K562 (cell line): ENCODE measurements around the gene PMIS2. TPM values are rescaled to one million over a fixed set of nuclear protein-coding genes. Genes with fewer than 3 reads are reported as not detected.

ENCODE experiments used
- BACH1 ChIP-seq: fragments of 200-800 bp; sonication (Bioruptor generic); IDR thresholded peaks from 2 replicates; pipeline ENCODE4 v1.6.1; 2016; ENCODE audit warnings: missing genetic modification characterization, missing compliant biosample characterization
- CHD2 ChIP-seq: IDR thresholded peaks from 2 replicates; pipeline ENCODE4 v1.6.1; 2011; ENCODE audit warnings: low read depth, low read length
- ETV1 ChIP-seq: fragments of 450-650 bp; conservative IDR thresholded peaks from 2 replicates; pipeline ENCODE4 v1.6.1; 2016; ENCODE audit warnings: missing genetic modification characterization, control low read depth, low read depth, missing compliant biosample characterization
- FIP1L1 ChIP-seq: fragments of 200-400 bp; formaldehyde crosslinking; IDR thresholded peaks from 2 replicates; pipeline ENCODE4 v1.6.1; 2018; ENCODE audit warnings: mild to moderate bottlenecking, low read depth, low read length; ENCODE audit not compliant: poor library complexity, severe bottlenecking
- HNRNPH1 ChIP-seq: fragments of 200-400 bp; formaldehyde crosslinking; optimal IDR thresholded peaks from 2 replicates; pipeline ENCODE3; 2017; ENCODE audit warnings: low read depth, mild to moderate bottlenecking, low read length, moderate library complexity
- ILF3 ChIP-seq: fragments of 450-650 bp; IDR thresholded peaks from 2 replicates; pipeline ENCODE4 v1.6.1; 2018; ENCODE audit warnings: antibody characterized with exemption, mild to moderate bottlenecking, moderate library complexity, borderline replicate concordance
- KAT8 ChIP-seq: fragments of 450-650 bp; IDR thresholded peaks from 2 replicates; pipeline ENCODE4 v1.6.1; 2016; ENCODE audit warnings: low read depth, mild to moderate bottlenecking
- LCOR ChIP-seq: sonication (generic); formaldehyde crosslinking; IDR thresholded peaks from 2 replicates; pipeline ENCODE4 v1.8.0; 2022; ENCODE audit warnings: mild to moderate bottlenecking, missing genetic modification reagents
- MTF1 ChIP-seq: fragments of 250-450 bp; sonication (Bioruptor Pico); IDR thresholded peaks from 2 replicates; pipeline ENCODE4 v1.9.0; 2021; ENCODE audit warnings: moderate library complexity, mild to moderate bottlenecking, inconsistent platforms, borderline replicate concordance
- NCOA6 ChIP-seq: fragments of 450-650 bp; IDR thresholded peaks from 2 replicates; pipeline ENCODE4 v1.6.1; 2017; ENCODE audit warnings: mild to moderate bottlenecking
- NFYB ChIP-seq: IDR thresholded peaks from 2 replicates; pipeline ENCODE4 v1.6.1; 2011; ENCODE audit warnings: mild to moderate bottlenecking, moderate library complexity; ENCODE audit not compliant: insufficient read length; ENCODE audit errors: extremely low read depth
- PML ChIP-seq: IDR thresholded peaks from 2 replicates; pipeline ENCODE4 v1.6.1; 2012; ENCODE audit warnings: low read length, inconsistent platforms
- POLR2H ChIP-seq: IDR thresholded peaks from 2 replicates; pipeline ENCODE4 v1.6.1; 2016; ENCODE audit warnings: missing genetic modification characterization, low read depth, mild to moderate bottlenecking, control low read depth, missing compliant biosample characterization, moderate library complexity
- TSC22D4 ChIP-seq: fragments of 450-650 bp; IDR thresholded peaks from 2 replicates; pipeline ENCODE4 v1.6.1; 2016; ENCODE audit warnings: missing genetic modification characterization, missing biosample characterization, control low read depth
- ZFP30 ChIP-seq: fragments of 250-450 bp; sonication (Bioruptor Pico); IDR thresholded peaks from 2 replicates; pipeline ENCODE4 v1.8.0; 2022; ENCODE audit warnings: moderate library complexity, mild to moderate bottlenecking, inconsistent platforms, borderline replicate concordance
- ZNF280A ChIP-seq: fragments of 450-650 bp; IDR thresholded peaks from 2 replicates; pipeline ENCODE4 v1.6.1; 2018; ENCODE audit warnings: mild to moderate bottlenecking, low read depth; ENCODE audit not compliant: partially characterized antibody
- ZNF695 ChIP-seq: fragments of 450-650 bp; formaldehyde crosslinking; IDR thresholded peaks from 2 replicates; pipeline ENCODE4 v1.4.0; 2020; ENCODE audit warnings: mild to moderate bottlenecking, moderate library complexity
- ZNF707 ChIP-seq: fragments of 250-450 bp; sonication (Bioruptor Pico); conservative IDR thresholded peaks from 2 replicates; pipeline ENCODE4 v1.8.0; 2022; ENCODE audit warnings: inconsistent platforms, mild to moderate bottlenecking, moderate library complexity
- polyA plus RNA-seq, 8 experiments: library from polyadenylated mRNA; depleted of rRNA in 4 of 8; stranded (reverse) in 5 of 8; unstranded in 3 of 8; fragments of >200 nt; fragmentation: Nextera tagmentation in 2 of 8; fragmentation: Illumina TruSeq in 1 of 8; extraction: Ambion mirVana in 2 of 8; extraction: Trizol in 1 of 8; gene quantifications; 2 replicates each; pipeline versions ENCODE4 v1.2.1 to v1.2.3, GENCODE V29; 2011 to 2014; ENCODE audit warnings: inconsistent platforms in 1 of 8, missing spikeins in 1 of 8
- total RNA-seq, 7 experiments: library from RNA; depleted of rRNA in 6 of 7; stranded (reverse); fragments of >200 nt in 6 of 7; fragmentation: Illumina TruSeq in 2 of 7; extraction: Trizol in 2 of 7; gene quantifications; 2 replicates each; pipeline versions ENCODE4 v1.2.1 to v1.2.3, GENCODE V29; 2011 to 2021; ENCODE audit warnings: low replicate concordance in 1 of 7
- TF ChIP-seq, protein P1 (sequence below): fragments of 250-450 bp; sonication (Bioruptor Pico); IDR thresholded peaks from 2 replicates; pipeline ENCODE4 v1.9.0; 2021; ENCODE audit warnings: mild to moderate bottlenecking
- TF ChIP-seq, protein P2 (sequence below), 2 experiments: IDR thresholded peaks; 2 replicates each; pipeline ENCODE4 v1.6.1; 2012; ENCODE audit warnings: improper control_type of control experiment in 2 of 2, low read depth in 2 of 2, low read length in 2 of 2, borderline replicate concordance in 1 of 2
- TF ChIP-seq, protein P3 (sequence below): fragments of 200-800 bp; sonication (Bioruptor generic); IDR thresholded peaks from 2 replicates; pipeline ENCODE4 v1.6.1; 2017; ENCODE audit warnings: missing genetic modification characterization, missing compliant biosample characterization

PMIS2 gene
- total and polyA plus RNA-seq, 9 of the 15 experiments (the other 6 are each of a cell fraction or from before 2014, with no cell fraction given) = not detected

GRCh38 chr19:35628565-35629331 is 42.8 kb downstream of the PMIS2 start, which contains the start of gene RBM42 (continued):
- TF ChIP-seq ILF3 (no peak), NFYB (peak; percentile 93), HNRNPH1 (no peak), CHD2 (peak; percentile 86), NCOA6 (no peak), ZNF280A (no peak), ETV1 (tag) (peak; percentile 59; the same call in 1 of the 2 replicates), TSC22D4 (tag) (no peak), ZNF695 (CRISPR knock-in tag) (no peak), BACH1 (peak; percentile 59; the same call in 1 of the 2 replicates), PML (peak; percentile 49; the same call in 1 of the 2 replicates), LCOR (peak; percentile 53), MTF1 (CRISPR knock-in tag) (no peak), KAT8 (peak; percentile 74; the same call in 1 of the 2 replicates), POLR2H (tag) (peak; percentile 86), ZNF707 (no peak), FIP1L1 (no peak), ZFP30 (no peak)
- TF ChIP-seq, protein P1, sequence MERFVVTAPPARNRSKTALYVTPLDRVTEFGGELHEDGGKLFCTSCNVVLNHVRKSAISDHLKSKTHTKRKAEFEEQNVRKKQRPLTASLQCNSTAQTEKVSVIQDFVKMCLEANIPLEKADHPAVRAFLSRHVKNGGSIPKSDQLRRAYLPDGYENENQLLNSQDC (CRISPR knock-in tag) = no peak
- TF ChIP-seq, protein P2, sequence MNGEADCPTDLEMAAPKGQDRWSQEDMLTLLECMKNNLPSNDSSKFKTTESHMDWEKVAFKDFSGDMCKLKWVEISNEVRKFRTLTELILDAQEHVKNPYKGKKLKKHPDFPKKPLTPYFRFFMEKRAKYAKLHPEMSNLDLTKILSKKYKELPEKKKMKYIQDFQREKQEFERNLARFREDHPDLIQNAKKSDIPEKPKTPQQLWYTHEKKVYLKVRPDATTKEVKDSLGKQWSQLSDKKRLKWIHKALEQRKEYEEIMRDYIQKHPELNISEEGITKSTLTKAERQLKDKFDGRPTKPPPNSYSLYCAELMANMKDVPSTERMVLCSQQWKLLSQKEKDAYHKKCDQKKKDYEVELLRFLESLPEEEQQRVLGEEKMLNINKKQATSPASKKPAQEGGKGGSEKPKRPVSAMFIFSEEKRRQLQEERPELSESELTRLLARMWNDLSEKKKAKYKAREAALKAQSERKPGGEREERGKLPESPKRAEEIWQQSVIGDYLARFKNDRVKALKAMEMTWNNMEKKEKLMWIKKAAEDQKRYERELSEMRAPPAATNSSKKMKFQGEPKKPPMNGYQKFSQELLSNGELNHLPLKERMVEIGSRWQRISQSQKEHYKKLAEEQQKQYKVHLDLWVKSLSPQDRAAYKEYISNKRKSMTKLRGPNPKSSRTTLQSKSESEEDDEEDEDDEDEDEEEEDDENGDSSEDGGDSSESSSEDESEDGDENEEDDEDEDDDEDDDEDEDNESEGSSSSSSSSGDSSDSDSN (IDR thresholded peaks at IDR 0.05; ENCODE audit: borderline replicate concordance in 1 of 2, low read depth in 2 of 2, low read length in 2 of 2) = peak in 1 of 2 experiments; percentile 56; a peak in 1 of 4 replicates
- TF ChIP-seq, protein P3, sequence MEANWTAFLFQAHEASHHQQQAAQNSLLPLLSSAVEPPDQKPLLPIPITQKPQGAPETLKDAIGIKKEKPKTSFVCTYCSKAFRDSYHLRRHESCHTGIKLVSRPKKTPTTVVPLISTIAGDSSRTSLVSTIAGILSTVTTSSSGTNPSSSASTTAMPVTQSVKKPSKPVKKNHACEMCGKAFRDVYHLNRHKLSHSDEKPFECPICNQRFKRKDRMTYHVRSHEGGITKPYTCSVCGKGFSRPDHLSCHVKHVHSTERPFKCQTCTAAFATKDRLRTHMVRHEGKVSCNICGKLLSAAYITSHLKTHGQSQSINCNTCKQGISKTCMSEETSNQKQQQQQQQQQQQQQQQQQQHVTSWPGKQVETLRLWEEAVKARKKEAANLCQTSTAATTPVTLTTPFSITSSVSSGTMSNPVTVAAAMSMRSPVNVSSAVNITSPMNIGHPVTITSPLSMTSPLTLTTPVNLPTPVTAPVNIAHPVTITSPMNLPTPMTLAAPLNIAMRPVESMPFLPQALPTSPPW (CRISPR knock-in tag) = peak; percentile 93
